B cell (primary cell): ENCODE measurements around the gene HLA-A.

Experiments used
- CTCF ChIP-seq: fragments of 200-600 bp; IDR thresholded peaks from one replicate; pipeline ENCODE4 v1.8.0; 2022; ENCODE audit warnings: antibody characterized with exemption, mild to moderate bottlenecking
- EZH2 ChIP-seq: IDR thresholded peaks from 2 replicates; pipeline ENCODE4 v1.6.1; 2012; ENCODE audit warnings: borderline replicate concordance, low read depth, mild to moderate bottlenecking, moderate library complexity, low read length; ENCODE audit not compliant: insufficient read depth, poor library complexity, severe bottlenecking

- no peak for TF ChIP-seq CTCF
- no peak for TF ChIP-seq EZH2
These were observed 34.5 kb upstream of the HLA-A start for GRCh38 chr6:29907637-29908340.
